Keratinocyte (primary cell): ENCODE data around the gene KRT79. TPM values are rescaled to one million over a fixed set of nuclear protein-coding genes. Genes with fewer than 3 reads are reported as not detected.

Source experiments
- DNase-seq: peaks from one replicate; pipeline ENCODE4 v3.0.0-alpha.2; 2011; ENCODE audit warnings: low read depth, missing footprints, low spot score
- FAIRE-seq: peaks from 2 replicates; lab custom pipeline; 2011; peaks lifted over from hg19 to GRCh38; lab: Jason Lieb, UNC
- H2AFZ ChIP-seq: 2 replicates; pipeline ENCODE4 v1.6.0; 2012; ENCODE audit warnings: low read length, control low read depth, inconsistent platforms; ENCODE audit not compliant: control insufficient read depth
- H3K27ac ChIP-seq: 2 replicates; pipeline ENCODE4 v1.5.1; 2011; ENCODE audit warnings: low read length; ENCODE audit not compliant: control insufficient read depth, insufficient read depth
- H3K27me3 ChIP-seq: 3 replicates; pipeline ENCODE4 v1.6.0; 2011; ENCODE audit warnings: low read length; ENCODE audit not compliant: control insufficient read depth, insufficient read depth; ENCODE audit errors: extremely low read depth
- H3K36me3 ChIP-seq, 2 experiments: 2 replicates in 1 of 2; 3 replicates in 1 of 2; pipeline ENCODE4 v1.5.1; 2011; ENCODE audit warnings: low read length in 2 of 2, mild to moderate bottlenecking in 1 of 2; ENCODE audit not compliant: control insufficient read depth in 2 of 2, insufficient read depth in 2 of 2; ENCODE audit errors: extremely low read depth in 1 of 2
- H3K4me1 ChIP-seq: 3 replicates; pipeline ENCODE4 v1.5.1; 2011; ENCODE audit warnings: low read length; ENCODE audit not compliant: control insufficient read depth, insufficient read depth; ENCODE audit errors: extremely low read depth
- H3K4me2 ChIP-seq: 3 replicates; pipeline ENCODE4 v1.6.0; 2011; ENCODE audit warnings: low read depth, low read length; ENCODE audit not compliant: control insufficient read depth, insufficient read depth; ENCODE audit errors: extremely low read depth
- H3K4me3 ChIP-seq, 3 experiments: fragments of 200-600 bp in 1 of 3; sonication (generic) in 1 of 3; 2 replicates in 2 of 3; 3 replicates in 1 of 3; pipeline ENCODE4 v1.5.1; 2011 to 2016; ENCODE audit warnings: low read length in 3 of 3, mild to moderate bottlenecking in 3 of 3, control low read depth in 2 of 3, inconsistent platforms in 1 of 3, low read depth in 1 of 3, mixed read lengths in 1 of 3, mixed run types in 1 of 3, moderate library complexity in 1 of 3; ENCODE audit not compliant: control insufficient read depth in 2 of 3, insufficient read depth in 2 of 3; ENCODE audit errors: extremely low read depth in 1 of 3
- H3K79me2 ChIP-seq: 2 replicates; pipeline ENCODE4 v1.6.0; 2012; ENCODE audit warnings: low read length; ENCODE audit not compliant: control insufficient read depth, insufficient read depth
- H3K9ac ChIP-seq: 3 replicates; pipeline ENCODE4 v1.6.0; 2011; ENCODE audit warnings: low read length; ENCODE audit not compliant: control insufficient read depth, insufficient read depth; ENCODE audit errors: extremely low read depth
- H3K9me1 ChIP-seq: 3 replicates; pipeline ENCODE4 v1.6.0; 2011; ENCODE audit warnings: low read length; ENCODE audit not compliant: control insufficient read depth, insufficient read depth; ENCODE audit errors: extremely low read depth
- H3K9me3 ChIP-seq: 2 replicates; pipeline ENCODE4 v1.5.1; 2012; ENCODE audit warnings: low read depth, low read length; ENCODE audit not compliant: control insufficient read depth
- H4K20me1 ChIP-seq: 3 replicates; pipeline ENCODE4 v1.6.0; 2011; ENCODE audit warnings: low read length; ENCODE audit not compliant: control insufficient read depth, insufficient read depth; ENCODE audit errors: extremely low read depth
- EZH2 ChIP-seq: IDR thresholded peaks from one replicate; pipeline ENCODE4 v1.6.1; 2012; ENCODE audit warnings: inconsistent platforms, mild to moderate bottlenecking, low read length, moderate library complexity
- dilution Hi-C: fragments of 300-500 bp; cut with MboI; formaldehyde crosslinking; loops from one replicate; pipeline ENCODE4 v1.7.0; 2020; ENCODE audit warnings: low sequenced_read_pairs; ENCODE audit not compliant: extremely low pct_ligation_motif_present
- polyA plus RNA-seq, 5 experiments: library from polyadenylated mRNA; depleted of rRNA in 3 of 5; stranded (reverse) in 3 of 5; stranded (forward) in 1 of 5; unstranded in 1 of 5; fragments of >200 nt; gene quantifications; 1 replicate in 1 of 5; 2 replicates in 3 of 5; 3 replicates in 1 of 5; pipeline versions ENCODE4 v1.2.1 to v1.2.3, GENCODE V29; 2011 to 2012; ENCODE audit warnings: missing spikeins in 2 of 5, low read depth in 1 of 5, low replicate concordance in 1 of 5
- TF ChIP-seq, protein P1 (sequence below), 3 experiments: IDR thresholded peaks in 1 of 3; conservative IDR thresholded peaks in 1 of 3; optimal IDR thresholded peaks in 1 of 3; 2 replicates in 2 of 3; 3 replicates in 1 of 3; pipeline versions ENCODE3 to v1.5.1; 2011; ENCODE audit warnings: low read length in 3 of 3, mild to moderate bottlenecking in 3 of 3, moderate library complexity in 2 of 3, control low read depth in 1 of 3, inconsistent platforms in 1 of 3; ENCODE audit not compliant: insufficient read depth in 2 of 3; ENCODE audit errors: extremely low read depth in 1 of 3

Gene KRT79
- polyA plus RNA-seq, 1 donor (not counting 4 experiments of a cell fraction or from before 2014, with no cell fraction given) = 0.09 TPM

DNA sequence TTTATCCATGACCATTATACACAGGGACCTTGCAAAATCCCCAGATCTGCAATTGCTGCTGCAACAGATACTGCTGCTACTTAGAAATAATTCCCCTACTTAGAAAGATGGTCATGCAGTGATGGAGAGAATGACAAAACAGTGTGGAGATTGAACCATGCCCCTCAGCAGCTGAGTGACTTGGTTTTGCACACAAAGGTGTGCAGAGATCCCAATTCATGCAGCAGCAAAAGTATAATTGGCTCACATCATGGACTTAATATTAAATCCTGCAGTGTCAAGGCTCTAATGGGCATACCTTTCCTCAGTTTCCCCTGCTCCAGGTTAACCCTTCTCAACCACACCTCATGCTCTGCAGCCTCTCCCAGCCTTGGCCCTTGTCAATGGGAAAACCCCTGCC, 17.7 kb upstream of the KRT79 start:
- no peaks in the 10 kb centered on the region for H4K20me1 ChIP-seq
- no peaks in the 10 kb centered on the region for H3K79me2 ChIP-seq
- H3K4me2 ChIP-seq = no peak overlapping the region
- dilution Hi-C loops = no loop called here
- H3K4me3 ChIP-seq = no peak overlapping the region
- H3K9me1 ChIP-seq = no peaks in the 10 kb centered on the region
- H3K9me3 ChIP-seq = no peaks in the 10 kb centered on the region
- TF ChIP-seq, protein P1, sequence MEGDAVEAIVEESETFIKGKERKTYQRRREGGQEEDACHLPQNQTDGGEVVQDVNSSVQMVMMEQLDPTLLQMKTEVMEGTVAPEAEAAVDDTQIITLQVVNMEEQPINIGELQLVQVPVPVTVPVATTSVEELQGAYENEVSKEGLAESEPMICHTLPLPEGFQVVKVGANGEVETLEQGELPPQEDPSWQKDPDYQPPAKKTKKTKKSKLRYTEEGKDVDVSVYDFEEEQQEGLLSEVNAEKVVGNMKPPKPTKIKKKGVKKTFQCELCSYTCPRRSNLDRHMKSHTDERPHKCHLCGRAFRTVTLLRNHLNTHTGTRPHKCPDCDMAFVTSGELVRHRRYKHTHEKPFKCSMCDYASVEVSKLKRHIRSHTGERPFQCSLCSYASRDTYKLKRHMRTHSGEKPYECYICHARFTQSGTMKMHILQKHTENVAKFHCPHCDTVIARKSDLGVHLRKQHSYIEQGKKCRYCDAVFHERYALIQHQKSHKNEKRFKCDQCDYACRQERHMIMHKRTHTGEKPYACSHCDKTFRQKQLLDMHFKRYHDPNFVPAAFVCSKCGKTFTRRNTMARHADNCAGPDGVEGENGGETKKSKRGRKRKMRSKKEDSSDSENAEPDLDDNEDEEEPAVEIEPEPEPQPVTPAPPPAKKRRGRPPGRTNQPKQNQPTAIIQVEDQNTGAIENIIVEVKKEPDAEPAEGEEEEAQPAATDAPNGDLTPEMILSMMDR (optimal IDR thresholded peaks at IDR 0.05 in 1 of 3, IDR thresholded peaks at IDR 0.05 in 1 of 3, conservative IDR thresholded peaks at IDR 0.05 in 1 of 3; ENCODE audit: extremely low read depth in 1 of 3, insufficient read depth in 2 of 3, low read length in 3 of 3) = no peak
- no peak for TF ChIP-seq EZH2
- H3K27me3 ChIP-seq = peaks cover 9% of the 10 kb centered on the region
- DNase-seq (no peak), FAIRE-seq (no peak)
- H3K27ac ChIP-seq = no peak overlapping the region
- no peak overlapping the region for H3K9ac ChIP-seq
- no peaks in the 10 kb centered on the region for H3K36me3 ChIP-seq
- peaks cover 5% of the 10 kb centered on the region for H3K4me1 ChIP-seq
- H2AFZ ChIP-seq = no peak overlapping the region

GRCh38 chr12:52850681-52851080, 16.6 kb upstream of the KRT79 start:
- Histone ChIP-seq H3K4me1 (peaks cover 4% of the 10 kb centered on the region), H4K20me1 (no peaks in the 10 kb centered on the region), H3K9me1 (no peaks in the 10 kb centered on the region), H3K4me2 (no peak overlapping the region), H3K79me2 (no peaks in the 10 kb centered on the region), H3K36me3 (no peaks in the 10 kb centered on the region), H3K9ac (no peak overlapping the region), H3K4me3 (no peak overlapping the region), H3K27me3 (peaks cover 9% of the 10 kb centered on the region), H3K27ac (no peak overlapping the region), H3K9me3 (no peaks in the 10 kb centered on the region), H2AFZ (no peak overlapping the region)
- dilution Hi-C loops = no loop called here
- FAIRE-seq (no peak), DNase-seq (no peak)
- no peak for TF ChIP-seq EZH2
- TF ChIP-seq, protein P1 (optimal IDR thresholded peaks at IDR 0.05 in 1 of 3, IDR thresholded peaks at IDR 0.05 in 1 of 3, conservative IDR thresholded peaks at IDR 0.05 in 1 of 3; ENCODE audit: extremely low read depth in 1 of 3, insufficient read depth in 2 of 3, low read length in 3 of 3) = no peak
